EL (cell line): Measurements from ENCODE around the gene NPAS3.

Experiments used
- DNase-seq: peaks from one replicate; pipeline ENCODE4 v3.0.0-alpha.2; 2016

NPAS3 gene

GRCh38 chr14:33814010-33814409 is 875.3 kb downstream of the NPAS3 start:
- DNase-seq: no peak

- DNase-seq: no peak
Measured at GRCh38 chr14:33833706-33834465, 895.2 kb downstream of the NPAS3 start.

- no peak for DNase-seq
Measured at GRCh38 chr14:33834466-33835260, 896.0 kb downstream of the NPAS3 start.

- no peak for DNase-seq
Measured at GRCh38 chr14:33835261-33835655, 896.6 kb downstream of the NPAS3 start.

DNA sequence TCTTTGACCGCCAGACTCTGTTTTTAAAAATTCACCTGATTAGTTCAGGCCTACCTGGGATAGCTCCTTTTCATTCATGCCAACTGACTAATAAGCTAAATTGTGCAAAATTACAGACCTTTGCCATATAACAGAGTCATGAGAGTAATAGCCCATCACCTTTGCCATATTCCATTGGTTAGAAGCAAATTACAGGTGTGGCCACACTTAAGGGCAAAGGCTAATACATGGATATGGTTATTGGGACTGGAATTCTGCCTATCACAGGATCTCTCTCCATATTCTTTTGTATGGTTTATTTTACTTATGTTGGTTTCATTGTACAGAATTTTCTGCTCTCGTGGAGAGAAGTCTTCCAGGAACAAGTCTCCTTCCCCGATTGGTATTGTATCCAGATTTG is 897.0 kb downstream of the NPAS3 start:
- no peak for DNase-seq

- no peak for DNase-seq
Measured at GRCh38 chr14:33836203-33836899, 897.7 kb downstream of the NPAS3 start.

DNA sequence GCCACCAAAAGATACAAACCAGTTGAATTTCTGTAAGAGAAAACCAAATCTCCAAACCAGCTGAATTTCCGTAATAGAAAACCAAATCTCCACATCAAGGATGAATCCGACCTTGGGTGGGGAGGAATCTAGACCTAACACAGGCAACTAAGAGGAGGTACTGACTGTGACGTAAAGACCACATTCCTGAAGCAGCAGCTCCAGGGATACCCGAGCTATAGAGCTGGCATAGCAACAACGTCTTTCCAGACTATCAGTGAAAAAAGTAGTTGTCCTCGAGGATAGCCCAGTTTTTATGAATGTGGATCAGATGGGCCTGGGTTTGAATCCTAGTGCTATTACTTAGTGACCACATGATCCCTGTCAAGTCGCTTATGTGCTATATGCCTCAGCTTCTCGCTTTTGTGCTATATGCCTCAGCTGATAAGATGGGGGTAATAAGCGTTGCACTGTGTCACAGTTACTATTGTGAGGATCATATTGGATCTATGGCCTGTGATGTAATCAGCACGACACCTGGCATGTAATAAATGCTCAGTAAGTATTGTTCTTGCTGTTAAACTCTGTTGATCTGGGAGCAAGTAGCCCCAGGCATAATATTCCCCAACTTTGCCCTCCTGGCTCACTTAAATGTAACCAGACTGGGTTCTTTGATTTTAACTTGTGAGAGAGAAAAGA is 898.4 kb downstream of the NPAS3 start:
- DNase-seq: no peak

DNA sequence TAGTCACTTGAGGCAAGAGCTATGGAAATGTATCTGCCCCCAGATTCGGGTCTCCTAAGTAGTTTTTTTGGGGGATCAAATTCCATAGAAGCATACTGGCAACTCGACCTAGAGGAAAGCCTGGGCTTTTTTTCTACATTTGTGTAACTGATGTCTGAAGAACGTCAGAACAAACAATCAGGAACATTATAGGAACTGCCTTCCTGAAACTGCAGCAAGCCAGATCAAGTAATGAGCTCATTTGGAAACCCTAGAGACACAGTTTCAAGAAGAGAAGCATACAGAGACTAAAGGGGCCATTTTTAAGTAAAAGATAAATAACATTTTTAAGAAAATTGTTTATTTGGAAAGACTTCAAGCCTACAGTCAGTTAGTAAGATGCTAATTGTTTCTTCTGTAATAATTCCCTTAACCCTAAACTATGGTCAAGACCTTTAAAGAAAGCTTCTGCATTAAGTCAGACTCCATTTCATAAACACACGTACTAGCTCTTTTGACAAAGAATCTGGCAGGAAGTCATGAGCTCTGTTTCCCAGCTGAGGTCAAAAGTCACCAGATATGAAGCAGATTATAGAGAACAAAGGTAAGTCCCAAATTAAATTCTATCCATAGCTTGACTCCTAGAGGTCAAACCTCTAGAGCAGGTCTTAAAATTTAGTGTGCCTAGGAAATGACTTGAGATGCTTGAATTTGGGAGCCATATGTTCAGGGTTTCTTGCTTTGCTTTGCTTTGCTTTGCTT is 899.4 kb downstream of the NPAS3 start:
- DNase-seq: no peak

DNA sequence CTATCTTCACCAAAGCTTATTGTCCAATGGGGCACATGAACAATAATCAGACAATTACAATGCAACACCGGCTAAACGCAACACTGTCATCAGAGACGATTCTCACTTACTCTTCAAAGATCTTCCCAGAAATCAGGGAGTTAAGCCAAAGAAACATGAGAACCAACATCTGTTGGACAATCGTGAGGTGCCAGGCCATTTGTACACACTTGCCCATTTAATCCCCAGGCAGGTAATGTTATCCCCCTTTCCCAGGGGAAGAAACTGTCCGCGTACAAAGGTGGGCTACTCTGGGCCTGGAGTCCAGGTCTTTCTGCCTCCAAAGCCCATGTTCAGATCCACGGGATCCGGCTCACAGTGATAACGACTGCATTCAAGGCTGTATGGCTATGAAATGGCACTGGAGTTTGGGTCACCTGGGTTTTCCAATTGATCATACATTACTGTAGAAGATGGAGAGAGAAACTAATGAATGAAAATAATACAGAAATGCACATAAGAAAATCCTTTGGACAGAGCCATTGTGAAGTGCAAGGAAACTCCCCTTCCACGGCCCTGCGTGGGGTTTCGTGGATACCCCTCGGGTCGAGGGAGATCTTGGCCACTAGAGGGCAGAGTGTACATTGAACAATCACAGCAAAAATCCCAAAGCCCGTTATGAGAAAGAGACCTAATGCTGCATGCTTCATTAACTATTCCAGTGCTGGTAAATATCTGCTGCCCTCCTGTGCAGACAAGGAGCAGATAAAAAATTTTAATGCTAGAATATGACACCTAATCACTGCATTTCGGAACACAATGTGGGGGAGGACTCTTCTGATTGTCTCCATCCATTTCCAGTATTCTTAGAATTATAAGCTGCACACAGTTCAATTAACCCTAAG is 900.8 kb downstream of the NPAS3 start:
- DNase-seq: peak; percentile 40

GRCh38 chr14:33840797-33841196 is 902.1 kb downstream of the NPAS3 start:
- DNase-seq: no peak

- DNase-seq: no peak
Measured at GRCh38 chr14:33842299-33842698, 903.6 kb downstream of the NPAS3 start.

DNA sequence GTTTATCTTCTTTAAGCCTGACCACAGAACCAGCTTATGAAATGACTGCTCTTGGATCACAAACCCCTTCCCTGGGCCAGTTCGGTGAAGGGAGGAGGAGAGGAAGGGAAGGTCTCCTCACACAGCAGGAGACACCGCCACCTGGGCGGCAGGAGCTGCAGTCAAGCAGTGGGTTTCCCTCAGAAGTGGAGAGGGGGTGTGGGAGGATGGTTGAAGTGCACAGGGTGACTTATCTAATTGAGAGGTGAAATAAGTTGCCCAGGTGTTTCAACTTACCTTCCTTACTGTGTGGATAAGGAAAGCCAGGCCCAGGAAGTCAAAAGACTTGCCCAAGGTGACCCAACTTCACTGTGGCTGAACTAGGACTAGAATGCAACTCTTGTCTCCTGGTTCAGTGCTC is 905.4 kb downstream of the NPAS3 start:
- no peak for DNase-seq

- no peak for DNase-seq
Measured at GRCh38 chr14:33846100-33846824, 907.6 kb downstream of the NPAS3 start.

GRCh38 chr14:33847066-33847465 is 908.4 kb downstream of the NPAS3 start:
- no peak for DNase-seq

DNA sequence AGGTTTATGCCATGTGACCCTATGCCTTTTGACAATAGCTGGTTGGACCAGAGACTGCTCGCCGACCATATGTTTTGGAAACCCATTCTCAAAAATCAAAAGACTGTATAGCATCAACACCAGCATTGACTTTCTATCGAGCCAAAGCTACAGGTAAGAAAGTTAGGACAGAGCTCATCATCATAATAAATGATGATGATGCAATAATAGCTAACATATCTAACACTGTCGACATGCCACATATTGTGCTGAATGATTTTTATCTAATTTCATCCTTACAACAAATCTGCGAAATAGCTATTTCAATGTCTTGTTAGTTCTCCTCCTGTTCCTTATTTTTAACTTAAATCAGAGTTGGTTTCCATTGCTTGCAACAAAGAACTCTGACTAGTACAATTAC is 909.3 kb downstream of the NPAS3 start:
- DNase-seq: no peak

GRCh38 chr14:33848706-33849454 is 910.2 kb downstream of the NPAS3 start:
- DNase-seq: peak; percentile 70

DNA sequence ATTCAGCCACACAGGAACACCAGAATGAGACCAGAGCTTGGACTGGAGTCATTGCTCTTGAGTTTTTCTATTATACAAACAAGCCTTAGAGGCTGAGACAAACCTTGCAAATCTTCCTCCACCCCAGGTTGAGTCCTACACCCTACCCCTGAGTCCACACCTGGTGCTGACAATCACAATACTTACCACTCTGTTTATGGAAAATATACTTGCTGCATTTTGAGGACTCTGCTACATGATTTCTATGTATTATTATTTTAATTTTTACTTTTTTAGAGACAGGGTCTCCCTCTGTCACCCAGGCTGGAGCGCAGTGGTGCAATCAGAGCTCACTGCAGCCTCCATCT is 910.7 kb downstream of the NPAS3 start:
- DNase-seq: no peak

GRCh38 chr14:33850826-33851225 is 912.1 kb downstream of the NPAS3 start:
- DNase-seq: no peak

GRCh38 chr14:33851366-33851765 is 912.7 kb downstream of the NPAS3 start:
- no peak for DNase-seq

GRCh38 chr14:33851931-33852330 is 913.3 kb downstream of the NPAS3 start:
- DNase-seq: no peak
